ENCODE measurements around the gene LZTS3.
"Not testable (repeated sequence)": the region's sequence is repeated elsewhere in the genome, so short reads cannot be mapped to it uniquely, and the experiment has no call there.

Gene LZTS3

DNA sequence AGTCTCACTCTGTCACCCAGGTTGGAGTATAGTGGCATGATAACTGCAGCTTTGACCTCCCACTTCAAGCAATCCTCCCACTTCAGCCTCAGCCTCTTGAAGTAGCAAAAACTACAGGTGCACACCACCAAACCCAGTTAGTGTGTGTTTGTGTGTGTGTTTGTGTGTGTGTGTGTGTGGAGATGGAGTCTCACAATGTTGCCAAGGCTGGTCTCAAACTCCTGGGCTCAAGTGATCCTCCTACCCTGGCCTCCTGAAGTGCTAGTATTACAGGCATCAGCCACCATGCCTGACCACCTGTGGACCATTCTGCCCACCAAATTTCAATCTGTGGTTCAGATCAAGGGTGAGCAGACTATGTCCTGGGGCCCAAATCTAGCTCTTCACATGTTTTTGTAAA lies 22.4 kb downstream of the LZTS3 start:
- DNase-seq (ENCODE audit: low read depth, low spot score): no peak
- H3K27ac ChIP-seq: no peak overlapping the region

DNA sequence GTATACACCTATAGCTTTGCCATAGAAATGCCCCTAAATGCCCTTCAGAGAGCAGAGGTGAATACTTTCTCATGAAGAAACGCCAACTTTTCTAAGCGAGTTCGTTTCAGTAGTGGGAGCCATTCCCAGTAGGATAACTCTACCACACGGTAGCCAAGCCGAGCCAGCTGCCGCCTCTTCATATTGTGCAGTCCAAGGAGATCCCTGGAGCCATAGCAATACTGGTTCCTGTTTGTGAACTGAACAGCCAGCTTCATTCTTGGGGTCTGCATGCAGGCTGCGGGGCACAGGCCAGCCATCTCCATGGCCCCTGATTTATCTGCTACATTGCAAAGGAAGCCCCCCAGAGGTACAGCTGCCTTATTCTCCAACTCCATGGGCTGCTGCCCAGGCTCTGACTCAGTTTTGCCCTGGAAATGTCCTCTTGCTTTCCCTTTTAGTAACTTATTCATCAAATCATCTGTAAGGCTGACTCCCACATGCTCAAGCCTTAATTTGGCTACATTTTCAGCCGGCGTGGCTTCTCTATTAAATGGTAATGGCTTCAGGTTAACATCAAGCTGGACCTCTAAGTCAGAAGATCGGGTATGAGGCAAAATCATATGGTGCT lies 26.5 kb downstream of the LZTS3 start:
- no peak for DNase-seq (ENCODE audit: low read depth, low spot score)

DNA sequence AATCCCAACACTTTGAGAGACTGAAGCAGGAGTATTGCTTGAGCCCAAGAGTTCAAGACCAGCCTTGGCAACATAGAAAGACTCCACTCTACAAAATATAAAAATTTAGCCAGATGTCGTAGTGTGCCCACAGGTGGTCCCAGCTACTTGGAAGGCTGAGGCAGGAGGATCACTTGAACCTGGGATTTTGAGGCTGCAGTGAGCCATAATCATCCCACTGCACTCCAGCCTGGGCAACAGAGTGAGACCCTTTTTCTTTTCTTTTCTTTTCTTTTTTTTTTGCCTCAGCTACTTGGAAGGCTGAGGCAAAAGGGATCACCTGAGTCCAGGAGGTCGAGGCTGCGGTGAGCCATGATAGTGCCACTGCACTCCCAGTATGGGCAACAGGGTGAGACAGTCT lies 31.6 kb downstream of the LZTS3 start:
- no peak for DNase-seq (ENCODE audit: low read depth, low spot score)
- no peak overlapping the region for H3K27ac ChIP-seq

More for the DNA sequence above, 26.5 kb downstream of the LZTS3 start:
- H3K27ac ChIP-seq: no peak overlapping the region

DNA sequence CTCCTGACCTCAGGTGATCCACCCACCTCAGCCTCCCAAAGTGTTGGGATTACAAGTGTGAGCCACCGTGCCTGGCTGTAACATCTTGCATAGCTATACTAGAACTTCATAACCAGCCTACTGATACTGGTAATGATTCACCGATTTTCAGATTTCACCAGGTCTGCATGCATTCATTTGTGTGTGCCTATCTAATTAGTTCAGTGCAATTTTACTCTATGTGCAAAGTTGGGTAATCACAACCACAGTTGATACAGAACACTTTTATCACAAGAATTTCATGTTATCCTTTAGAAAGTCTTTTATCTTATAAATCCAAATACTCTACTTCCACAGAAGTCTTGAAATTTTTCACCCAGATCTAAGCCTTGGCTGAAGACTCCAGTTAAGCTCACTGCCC lies 35.9 kb downstream of the LZTS3 start:
- no peak for DNase-seq (ENCODE audit: low read depth, low spot score)
- H3K27ac ChIP-seq: no peak overlapping the region

DNA sequence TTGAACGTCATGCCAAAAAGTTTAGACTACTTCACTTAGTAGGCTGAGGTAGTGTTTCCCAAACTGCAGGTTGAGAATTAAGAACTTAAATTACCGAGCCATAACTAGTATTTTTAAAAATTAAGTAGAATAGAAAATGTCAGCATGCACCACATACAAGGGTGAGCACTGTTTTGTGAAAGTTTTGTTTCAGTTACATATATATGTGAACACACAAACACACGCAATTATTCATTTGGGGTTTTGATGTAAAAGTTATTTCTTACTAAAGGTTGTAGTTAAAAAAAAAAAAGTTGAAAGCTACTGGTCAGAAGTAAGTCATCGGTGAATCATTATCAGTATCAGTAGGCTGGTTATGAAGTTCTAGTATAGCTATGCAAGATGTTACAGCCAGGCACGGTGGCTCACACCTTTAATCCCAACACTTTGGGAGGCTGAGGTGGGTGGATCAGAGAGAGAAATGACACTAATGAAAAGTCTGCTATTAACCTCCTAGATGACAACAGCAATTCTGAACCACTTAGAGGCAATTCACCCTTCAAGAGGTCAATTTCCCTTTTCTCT lies 37.8 kb downstream of the LZTS3 start:
- peak overlapping the region; percentile 31 for H3K27ac ChIP-seq
- DNase-seq (ENCODE audit: low read depth, low spot score): no peak

DNA sequence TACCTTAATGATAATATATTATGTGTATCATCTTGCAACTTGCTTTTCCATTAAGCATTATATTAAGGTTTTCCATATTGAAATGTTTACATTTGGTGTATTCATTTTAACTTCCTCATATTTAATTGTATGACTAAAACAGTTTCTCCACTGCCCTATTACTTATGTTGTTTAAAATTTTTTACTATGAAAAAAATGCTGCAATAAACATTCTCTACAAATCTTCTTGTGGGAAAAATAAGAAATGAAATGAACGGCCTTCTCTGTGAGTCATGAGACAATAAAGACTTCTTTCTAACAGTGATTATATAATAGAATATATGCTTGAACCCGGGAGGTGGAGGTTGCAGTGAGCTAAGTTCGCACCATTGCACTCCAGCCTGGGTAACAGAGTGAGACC lies 39.2 kb downstream of the LZTS3 start:
- no peak for DNase-seq (ENCODE audit: low read depth, low spot score)
- peak overlapping the region; percentile 7 for H3K27ac ChIP-seq

DNA sequence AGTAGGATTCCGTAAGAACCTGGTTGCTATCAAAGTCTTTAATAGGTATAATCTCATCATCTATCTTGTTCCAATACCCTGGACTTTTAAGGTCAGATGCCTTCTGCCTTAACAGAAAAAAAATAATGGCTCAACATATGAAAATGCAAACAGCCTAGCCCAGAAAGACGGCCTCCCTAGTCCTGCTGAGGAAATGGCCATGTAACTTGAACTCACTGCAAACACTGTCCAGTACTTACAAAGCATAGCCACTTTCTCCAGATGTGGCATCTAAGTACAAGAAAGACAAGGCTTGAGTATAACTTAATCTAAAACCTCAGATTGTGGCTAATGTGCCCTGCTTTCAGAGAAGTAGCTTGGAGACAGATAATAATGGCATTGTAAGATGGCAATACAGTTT lies 40.2 kb downstream of the LZTS3 start:
- H3K27ac ChIP-seq: no peak overlapping the region
- no peak for DNase-seq (ENCODE audit: low read depth, low spot score)

DNA sequence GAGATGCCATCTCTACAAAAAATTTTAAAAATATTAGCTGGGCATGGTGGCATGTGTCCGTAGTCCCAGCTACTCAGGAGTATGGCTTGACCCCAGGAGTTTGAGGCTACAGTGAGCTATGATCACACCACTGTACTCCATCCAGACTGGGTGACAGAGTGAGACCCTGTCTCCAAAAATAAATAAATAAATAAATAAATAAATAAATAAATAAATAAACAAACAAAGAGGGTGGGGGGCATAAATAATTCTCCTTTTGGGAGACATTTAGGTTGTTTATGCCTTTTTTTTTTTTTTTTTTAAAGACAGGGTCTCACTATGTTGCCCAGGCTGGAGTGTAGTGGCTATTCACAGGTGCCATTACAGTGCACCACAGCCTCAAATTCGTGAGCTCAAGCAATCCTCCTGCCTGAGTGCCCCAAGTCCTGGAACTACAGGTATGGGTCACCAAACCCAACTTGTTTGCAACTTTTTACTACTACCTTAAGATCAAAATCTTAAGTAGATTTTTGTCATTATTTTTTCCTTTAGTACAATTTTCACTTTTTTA lies 43.2 kb downstream of the LZTS3 start:
- no peak for DNase-seq (ENCODE audit: low read depth, low spot score)
- no peak overlapping the region for H3K27ac ChIP-seq

DNA sequence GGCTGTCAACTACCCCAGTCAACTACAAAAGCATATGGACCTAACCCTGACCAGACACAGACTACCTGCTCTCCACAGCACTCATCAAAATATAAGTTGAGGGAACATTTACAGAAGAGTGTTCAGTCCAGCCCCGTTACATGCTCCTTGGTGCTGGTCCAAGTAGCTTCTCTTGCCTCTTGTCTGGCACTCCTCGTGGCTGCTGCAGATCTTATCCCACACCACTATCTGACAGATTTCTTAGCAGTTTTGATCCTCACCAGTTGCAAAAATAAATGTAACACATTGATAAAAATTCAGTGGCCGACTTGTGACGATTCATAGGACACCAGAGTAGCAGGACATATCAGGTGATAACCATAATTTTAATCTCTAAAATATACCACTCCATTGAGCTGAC lies 44.3 kb downstream of the LZTS3 start:
- no peak for DNase-seq (ENCODE audit: low read depth, low spot score)
- H3K27ac ChIP-seq: no peak overlapping the region

DNA sequence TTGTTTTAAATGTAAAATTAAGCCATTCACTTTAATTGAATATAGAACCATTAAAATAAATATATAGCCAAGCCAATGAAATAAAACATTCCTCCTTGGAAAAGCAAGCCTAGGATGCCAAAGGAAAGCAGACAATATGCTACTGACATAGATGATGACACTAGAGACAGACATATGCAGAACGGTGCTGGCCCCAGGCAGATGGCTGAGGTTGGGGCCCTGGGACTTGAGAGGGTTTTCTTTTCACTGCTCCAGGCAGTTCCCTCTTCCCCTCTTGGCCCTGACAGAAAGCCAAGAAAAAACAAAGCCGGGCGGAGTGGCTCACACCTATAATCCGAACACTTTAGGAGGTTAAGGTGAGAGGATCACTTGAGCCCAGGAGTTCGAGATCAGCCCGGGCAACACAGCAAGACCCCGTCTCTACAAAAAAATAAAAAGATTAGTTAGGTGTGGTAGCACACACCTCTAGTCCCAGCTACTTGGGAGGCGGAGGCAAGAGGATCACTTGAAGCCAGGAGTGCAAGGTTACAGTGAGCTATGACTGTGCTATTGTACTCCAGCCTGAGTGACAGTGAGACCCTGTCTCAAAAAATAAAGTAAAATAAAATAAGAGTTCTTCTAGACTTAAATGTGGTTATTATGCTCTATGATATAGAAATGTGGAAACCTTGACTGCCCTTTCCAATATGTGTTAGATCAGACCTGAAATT lies 44.9 kb downstream of the LZTS3 start:
- H3K27ac ChIP-seq: no peak overlapping the region
- no peak for DNase-seq (ENCODE audit: low read depth, low spot score)

DNA sequence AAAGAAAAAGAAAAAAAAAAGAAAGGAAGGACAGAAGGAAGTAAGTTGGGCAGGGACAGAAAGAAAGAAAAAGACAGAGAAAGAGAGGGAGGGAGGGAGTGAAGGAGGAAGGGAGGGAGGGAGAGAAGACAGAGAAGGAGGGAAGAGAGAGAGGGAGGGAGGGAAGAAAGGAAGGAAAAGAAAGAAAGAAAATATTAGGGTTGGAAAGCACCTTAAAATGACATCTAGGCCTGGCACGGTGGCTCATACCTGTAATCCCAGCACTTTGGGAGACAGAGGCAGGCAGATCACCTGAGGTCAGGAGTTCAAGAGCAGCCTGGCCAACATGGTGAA lies 46.9 kb downstream of the LZTS3 start:
- DNase-seq (ENCODE audit: low read depth, low spot score): no peak
- H3K27ac ChIP-seq: peak overlapping the region; percentile 55

DNA sequence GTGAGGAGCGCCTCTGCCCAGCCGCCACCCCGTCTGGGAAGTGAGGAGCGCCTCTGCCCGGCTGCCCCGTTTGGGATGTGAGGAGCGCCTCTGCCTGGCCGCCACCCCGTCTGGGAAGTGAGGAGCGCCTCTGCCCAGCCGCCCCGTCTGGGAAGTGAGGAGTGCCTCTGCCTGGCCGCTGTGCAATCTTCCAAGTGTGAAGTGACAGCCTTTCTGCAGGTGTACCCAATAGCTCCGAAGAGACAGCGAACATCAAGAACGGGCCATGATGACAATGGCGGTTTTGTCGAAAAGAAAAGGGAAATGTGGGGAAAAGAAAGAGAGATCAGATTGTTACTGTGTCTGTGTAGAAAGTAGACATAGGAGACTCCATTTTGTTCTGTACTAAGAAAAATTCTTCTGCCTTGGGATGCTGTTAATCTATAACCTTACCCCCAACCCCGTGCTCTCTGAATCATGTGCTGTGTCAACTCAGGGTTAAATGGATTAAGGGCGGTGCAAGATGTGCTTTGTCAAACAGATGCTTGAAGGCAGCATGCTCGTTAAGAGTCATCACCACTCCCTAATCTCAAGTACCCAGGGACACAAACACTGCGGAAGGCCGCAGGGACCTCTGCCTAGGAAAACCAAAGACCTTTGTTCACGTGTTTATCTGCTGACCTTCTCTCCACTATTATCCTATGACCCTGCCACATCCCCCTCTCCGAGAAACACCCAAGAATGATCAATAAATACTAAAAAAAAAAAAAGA lies 47.4 kb downstream of the LZTS3 start:
- peak overlapping the region; percentile 55 for H3K27ac ChIP-seq
- DNase-seq (ENCODE audit: low read depth, low spot score): not testable (repeated sequence)

DNA sequence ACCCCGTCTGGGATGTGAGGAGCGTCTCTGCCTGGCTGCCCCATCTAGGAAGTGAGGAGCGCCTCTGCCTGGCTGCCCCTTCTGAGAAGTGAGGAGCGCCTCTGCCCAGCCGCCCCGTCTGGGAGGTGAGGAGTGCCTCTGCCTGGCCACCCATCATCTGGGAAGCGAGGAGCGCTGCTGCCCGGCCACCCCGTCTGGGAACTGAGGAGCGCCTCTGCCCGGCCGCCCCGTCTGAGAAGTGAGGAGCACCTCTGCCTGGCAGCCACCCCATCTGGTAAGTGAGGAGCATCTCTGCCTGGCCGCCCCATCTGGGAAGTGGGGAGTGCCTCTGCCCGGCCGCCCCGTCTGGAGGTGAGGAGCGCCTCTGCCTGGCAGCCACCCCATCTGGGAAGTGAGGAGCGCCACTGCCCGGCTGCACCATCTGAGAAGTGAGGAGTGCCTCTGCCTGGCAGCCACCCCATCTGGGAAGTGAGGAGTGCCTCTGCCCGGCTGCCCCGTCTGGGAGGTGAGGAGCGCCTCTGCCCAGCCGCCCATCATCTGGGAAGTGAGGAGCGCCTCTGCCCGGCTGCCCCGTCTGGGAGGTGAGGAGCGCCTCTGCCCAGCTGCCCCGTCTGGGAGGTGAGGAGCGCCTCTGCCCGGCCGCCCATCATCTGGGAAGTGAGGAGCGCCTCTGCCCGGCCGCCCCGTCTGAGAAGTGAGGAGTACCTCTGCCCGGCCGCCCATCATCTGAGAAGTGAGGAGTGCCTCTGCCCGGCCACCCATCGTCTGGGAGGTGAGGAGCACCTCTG lies 48.4 kb downstream of the LZTS3 start:
- not testable (repeated sequence) for DNase-seq (ENCODE audit: low read depth, low spot score)
- H3K27ac ChIP-seq: peak overlapping the region; percentile 98

DNA sequence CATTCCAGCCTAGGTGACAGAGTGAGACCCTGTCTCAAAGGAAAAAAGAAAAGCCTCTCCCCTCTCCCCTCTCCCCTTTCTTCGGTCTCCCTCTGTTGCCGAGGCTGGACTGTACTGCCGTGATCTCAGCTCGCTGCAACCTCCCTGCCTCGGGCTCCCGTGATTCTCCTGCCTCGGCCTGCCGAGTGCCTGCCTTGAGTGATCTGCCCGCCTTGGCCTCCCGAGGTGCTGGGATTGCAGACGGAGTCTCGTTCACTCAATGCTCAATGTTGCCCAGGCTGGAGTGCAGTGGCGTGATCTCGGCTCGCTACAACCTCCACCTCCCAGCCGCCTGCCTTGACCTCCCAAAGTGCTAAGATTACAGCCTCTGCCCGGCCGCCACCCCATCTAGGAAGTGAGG lies 49.2 kb downstream of the LZTS3 start:
- H3K27ac ChIP-seq: peak overlapping the region; percentile 98
- DNase-seq (ENCODE audit: low read depth, low spot score): not testable (repeated sequence)

DNA sequence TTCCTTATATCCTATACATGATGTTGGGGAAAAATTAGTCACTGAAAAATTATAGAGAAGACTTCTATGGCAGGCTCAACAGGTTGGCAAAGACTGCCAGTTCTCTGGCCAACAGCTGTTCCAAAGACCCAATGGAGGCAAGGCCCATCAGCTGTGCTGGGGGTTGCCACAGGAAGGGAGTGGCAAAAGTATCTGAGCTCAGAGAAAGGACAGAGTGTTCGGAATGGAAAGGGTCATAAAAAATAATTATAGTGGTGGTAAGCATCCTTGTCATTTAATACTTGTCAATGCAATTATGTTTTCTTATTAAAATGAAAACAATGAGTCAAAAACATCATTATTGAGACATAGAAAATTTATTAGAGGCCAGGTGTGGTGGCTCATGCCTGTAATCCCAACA lies 49.8 kb downstream of the LZTS3 start:
- peak overlapping the region; percentile 98 for H3K27ac ChIP-seq

DNA sequence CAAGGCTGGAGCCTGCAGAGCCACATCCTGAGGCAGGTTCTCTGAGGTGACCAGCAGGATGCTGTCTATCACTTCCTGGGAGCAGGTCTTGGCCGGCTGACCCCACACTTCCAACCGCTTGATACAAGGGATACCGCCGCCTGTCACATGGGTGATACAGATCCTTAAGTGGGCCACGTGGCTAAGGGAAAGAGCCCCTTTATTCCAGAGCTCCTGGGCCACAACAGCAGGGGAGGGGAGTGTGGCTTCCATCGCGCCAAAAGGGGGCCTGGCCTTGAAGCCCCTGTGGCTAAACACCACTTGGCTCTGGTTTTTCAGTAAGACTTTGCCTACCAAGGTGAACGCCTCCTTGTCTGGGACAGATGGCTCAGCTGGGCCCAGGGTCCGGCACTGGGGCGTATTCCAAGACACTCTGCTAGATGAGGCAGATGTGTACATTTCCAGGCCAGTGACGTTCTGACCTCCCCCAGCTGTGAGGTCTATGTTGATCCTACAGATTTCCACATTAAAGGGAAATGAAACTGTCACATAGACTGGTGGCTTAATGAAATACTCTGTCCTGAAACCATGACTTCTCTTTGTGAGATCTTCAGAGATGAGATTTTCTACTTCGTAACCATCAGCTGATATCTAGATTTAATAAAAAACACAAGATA lies 51.3 kb downstream of the LZTS3 start:
- no peak for DNase-seq (ENCODE audit: low read depth, low spot score)
- peak overlapping the region; percentile 98 for H3K27ac ChIP-seq

More for the DNA sequence above, 49.8 kb downstream of the LZTS3 start:
- DNase-seq (ENCODE audit: low read depth, low spot score): no peak

DNA sequence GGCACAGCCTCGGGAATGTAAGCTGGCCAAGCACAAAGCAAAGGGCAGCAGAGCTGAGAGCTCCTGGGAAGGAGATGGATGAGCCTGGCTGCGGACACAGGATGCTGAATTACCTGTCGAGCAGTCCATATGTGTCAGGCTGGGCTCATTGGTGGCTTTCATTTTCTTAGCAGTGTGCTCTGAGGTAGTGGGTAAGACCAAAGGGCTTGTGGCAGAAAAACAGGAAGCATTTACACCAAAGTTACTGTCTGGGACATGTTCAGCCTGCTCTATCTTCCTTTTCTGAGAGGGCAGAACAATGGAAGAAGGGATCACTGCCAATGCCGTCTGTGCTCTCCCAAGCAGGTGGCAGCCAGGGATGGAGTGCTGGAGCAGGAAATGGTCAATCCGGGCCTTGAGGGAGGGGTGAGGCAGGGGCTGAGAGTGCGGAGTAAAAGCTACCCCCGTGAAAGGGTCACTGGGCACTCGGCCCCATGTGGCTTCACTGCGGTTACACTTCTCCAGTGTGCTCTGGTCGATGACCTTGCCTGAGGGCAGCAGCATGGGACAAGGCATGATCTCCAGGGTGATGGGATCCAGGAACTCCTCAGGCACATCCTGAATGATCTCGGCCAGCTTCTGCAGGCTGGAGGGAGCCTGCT lies 52.0 kb downstream of the LZTS3 start:
- H3K27ac ChIP-seq: peak overlapping the region; percentile 98
- no peak for DNase-seq (ENCODE audit: low read depth, low spot score)

DNA sequence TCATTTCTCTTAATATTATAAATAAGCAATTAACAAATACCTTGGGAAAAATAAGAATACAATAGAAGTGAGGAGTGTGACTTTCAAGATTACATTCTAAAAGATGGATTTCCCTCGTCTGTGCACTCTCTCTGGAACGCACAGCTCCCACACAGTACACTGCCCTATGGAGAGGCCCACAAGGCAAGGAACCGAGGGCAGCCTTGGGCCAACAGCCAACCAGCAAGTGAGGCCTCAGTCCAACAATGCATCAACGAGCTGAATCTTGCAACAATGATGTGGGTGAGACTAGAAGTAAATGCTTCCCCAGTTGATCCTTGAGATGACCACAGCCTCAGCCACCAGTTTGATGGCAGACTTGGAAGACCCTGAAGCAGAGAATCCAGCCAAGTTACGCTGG lies 54.3 kb downstream of the LZTS3 start:
- H3K27ac ChIP-seq: no peak overlapping the region
- DNase-seq (ENCODE audit: low read depth, low spot score): no peak

DNA sequence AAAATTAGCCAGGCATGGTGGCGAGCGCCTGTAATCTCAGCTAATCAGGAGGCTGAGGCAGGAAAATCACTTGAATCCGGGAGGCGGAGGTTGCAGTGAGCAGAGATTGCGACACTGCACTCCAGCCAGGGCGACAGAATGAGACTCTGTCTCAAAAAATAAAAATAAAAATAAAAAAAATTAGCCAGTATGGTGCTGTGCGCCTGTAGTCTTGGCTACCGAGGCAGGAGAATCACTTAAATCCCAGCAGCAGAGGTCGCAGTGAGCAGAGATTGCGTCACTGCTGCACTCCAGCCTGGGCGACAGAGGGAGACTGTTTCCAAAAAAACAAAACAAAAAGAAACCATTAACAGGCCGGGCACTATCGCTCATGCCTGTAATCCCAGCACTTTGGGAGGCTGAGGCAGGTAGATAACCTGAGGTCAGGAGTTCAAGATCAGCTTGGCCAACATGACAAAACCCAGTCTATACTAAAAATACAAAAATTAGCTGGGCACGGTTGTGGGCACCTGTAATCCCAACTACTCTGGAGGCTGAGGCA lies 55.4 kb downstream of the LZTS3 start:
- not testable (repeated sequence) for H3K27ac ChIP-seq; DNase-seq (ENCODE audit: low read depth, low spot score)

All from epithelial cell of prostate (primary cell).